GM19463 (cell line): ENCODE measurements around the gene TPST2.
"Not testable (repeated sequence)": the region's sequence is repeated elsewhere in the genome, so short reads cannot be mapped to it uniquely, and the experiment has no call there.

Source experiments
- ATAC-seq: cut with Tn5 transposase; IDR thresholded peaks from one replicate; pipeline ENCODE4 v1.9.1; 2021; ENCODE audit warnings: mild to moderate bottlenecking, moderate library complexity; ENCODE audit not compliant: unreplicated experiment

The TPST2 gene

DNA sequence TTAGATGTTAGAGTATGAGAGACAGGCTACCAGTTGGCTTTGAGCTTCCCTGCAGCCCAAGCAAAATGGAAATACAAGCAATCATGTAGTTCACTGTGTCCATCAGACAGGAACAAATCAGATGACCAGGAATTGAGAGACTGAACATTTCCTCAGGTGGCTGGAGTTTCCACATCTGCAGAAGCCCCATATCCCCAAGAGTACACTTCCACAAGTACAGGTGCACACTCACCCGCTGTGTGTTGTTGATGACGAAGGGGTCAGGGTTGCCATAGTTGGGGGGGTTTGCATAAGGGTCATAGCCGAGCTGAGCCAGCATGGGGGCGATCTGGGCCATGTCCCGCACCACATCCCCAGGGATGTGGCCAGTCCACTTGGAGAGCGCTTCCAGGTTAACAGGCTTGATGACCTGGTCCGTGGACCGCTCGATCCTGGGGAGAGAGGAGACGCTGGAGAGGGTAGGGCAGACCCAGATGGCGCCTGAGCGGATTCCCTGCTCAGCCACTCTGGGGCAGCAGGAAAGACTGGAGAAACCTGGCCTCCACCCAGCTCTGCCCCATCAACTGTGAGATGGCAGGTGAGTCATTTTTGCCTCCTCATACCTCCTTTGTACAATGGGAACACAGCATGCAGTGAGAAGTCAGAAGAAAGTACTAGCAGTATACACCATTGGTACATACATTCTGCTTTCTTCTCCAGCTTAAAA is 53.7 kb downstream of the TPST2 start:
- no peak for ATAC-seq

DNA sequence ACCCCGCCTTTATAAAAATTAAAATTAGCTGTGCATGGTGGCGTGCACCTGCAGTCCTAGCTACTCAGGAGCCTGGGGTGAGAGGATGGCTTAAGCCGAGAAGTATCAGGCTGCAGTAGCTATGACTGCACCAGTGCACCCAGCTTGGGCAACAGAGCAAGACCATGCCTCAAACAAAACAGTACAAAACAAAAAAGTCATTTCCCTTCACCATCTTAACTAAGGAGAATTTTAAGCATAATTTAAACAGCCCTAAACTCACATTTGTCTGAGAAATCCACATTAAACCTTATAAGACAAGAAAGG is 54.4 kb downstream of the TPST2 start:
- ATAC-seq: no peak

DNA sequence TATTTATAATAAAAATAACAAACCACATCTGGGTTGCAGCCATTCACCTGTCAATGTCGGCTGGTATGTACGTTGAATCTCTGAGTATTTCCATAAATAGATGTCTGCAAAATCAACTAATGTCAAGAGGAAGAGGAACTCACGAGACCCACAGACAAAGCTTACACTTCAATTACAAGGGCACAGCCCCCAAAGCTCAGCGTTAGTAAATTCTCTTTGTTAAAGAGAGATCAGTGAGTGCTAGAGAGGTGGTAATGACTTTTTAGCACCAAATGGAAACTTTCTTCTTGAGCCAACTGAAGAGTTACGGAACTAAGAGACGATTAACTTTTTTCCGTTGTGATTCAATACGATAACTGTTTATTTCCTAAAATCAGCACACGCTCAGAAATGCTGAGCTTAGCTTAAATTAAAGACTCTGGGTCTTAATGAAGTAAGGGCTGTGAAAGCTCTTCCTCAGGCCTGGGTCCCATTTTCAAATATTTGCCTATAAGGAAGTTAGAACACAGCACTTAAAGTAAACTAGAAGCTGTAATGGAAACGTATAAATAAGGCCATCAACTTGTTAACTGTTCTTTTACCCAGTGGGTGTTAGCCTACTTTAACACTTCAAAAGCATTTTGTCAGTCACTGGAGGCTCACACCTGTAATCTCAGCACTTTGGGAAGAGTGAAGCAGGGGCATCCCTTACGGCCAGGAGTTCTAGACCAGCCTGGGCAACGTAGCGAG is 54.9 kb downstream of the TPST2 start:
- ATAC-seq: no peak

DNA sequence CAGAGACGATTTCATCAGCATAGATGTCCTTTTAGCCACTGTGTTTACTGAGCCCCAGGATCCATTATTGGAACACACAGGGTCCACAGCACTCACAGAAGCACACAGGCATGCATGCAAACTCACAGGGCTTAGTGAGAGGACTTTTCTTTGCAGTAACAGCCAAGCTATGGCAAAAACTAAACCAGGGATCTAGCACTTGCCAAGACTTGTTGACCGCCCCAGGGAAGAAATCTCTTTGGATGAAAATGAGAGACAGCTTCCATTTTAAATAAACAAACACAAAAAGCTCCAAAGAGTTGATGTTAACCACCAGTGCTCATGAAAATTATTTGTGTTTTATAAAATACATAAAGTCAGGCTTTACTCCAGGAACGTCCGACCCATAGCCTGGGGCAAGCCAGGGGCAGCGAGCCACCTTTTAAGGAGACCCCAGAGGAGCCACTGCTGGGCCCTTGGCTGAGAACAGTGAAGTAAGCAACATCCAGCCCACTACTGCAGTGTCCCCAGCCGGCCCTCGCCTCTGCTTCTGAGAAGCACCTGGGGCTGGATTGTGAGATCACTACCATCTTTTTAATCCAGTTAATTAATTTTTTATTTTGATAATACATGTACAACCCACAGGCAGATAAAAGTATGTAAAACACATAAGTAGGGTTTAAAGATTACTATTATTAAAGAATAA is 55.6 kb downstream of the TPST2 start:
- no peak for ATAC-seq

DNA sequence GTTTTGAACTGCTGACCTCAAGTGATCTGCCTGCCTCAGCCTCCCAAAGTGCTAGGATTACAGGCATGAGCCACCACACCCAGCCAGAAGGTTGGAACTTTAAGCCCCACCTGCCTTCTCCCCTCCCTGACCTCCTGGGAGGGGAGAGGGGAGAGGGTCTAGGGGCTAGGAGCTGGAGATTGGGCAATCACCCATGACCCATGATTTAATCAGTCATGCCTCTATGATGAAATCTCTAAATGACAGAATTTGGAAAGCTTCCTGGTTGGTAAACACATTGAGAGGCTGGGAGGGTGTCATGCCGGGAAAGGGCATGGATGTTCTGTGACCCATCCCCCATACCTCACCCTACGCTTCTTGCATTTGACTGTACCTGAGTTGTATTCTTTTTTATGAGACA is 60.6 kb downstream of the TPST2 start:
- no peak for ATAC-seq

DNA sequence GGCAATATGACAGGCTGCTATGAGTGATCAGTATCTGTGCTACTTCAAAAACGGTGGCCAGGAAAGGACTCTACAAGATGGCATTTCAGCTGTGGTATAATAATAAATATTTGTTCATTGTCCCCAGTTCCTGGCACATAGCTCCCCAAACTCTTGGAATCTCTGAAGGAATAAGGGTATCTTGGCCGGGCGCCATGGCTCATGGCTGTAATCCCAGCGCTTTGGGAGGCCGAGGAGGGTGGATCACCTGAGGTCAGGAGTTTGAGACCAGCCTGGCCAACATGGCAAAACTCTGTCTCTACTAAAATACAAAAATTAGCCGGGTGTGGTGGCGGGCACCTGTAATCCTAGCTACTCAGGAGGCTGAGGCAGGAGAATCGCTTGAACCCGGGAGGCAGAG is 61.4 kb downstream of the TPST2 start:
- ATAC-seq: not testable (repeated sequence)

DNA sequence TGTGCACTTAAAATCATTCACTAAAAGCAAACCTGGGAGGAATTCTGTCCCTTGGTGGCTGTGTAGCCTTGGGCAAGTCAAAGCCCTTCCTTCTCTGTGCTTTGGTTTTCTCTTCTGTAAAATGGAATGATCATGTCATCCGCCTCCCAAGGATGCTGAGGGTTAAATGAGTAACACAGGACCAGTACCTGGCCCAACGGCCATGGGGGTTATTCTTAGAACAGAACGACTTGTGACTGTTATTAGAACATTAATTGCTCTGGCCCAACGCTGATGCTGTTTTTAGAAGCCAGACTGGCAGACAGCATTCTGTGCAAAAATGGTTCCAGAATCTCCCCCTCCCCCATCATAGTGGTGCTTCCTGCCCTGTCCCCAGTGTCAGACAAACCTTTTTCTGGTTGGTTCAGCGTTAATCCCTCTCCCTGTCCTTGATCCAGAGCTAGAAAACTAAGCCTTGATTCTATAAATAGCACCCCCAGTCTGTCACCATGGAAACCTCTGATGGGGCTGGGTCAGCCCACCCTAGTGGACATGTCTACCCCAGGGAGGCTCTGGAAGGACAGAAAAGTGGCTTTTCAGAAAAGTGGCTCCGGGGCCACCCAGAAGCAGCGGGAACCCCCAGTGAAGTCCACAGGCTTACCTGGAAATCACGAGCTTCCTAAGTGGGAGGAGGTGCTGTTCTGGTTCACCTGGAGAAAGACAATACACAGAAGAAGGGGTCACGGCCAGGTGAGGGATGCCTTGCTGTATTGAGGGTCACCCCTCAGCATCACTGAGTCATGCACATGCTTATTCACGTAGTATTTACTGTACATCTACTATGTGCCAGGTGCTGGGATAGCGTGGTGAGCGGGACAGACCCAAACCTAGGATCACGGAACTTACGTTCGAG is 62.1 kb downstream of the TPST2 start:
- no peak for ATAC-seq

DNA sequence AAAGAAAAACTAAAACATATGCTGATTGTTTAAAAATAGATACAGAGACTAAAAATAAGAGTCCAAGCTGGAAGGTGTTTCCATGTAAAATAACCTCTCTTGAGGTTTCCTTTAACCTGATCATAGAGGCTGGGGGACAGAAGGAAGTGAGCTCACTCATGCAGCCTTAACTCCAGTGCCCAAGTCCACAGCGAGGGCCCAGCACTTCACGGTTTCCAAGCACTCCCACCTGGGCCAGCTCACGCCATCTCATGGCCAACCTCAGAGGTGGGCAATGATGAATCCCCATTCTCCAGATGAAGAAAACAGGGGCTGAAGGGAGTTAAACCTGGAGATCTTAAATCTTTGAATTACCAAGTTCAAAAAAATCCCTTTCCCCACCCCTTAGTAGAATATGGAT is 62.8 kb downstream of the TPST2 start:
- no peak for ATAC-seq

DNA sequence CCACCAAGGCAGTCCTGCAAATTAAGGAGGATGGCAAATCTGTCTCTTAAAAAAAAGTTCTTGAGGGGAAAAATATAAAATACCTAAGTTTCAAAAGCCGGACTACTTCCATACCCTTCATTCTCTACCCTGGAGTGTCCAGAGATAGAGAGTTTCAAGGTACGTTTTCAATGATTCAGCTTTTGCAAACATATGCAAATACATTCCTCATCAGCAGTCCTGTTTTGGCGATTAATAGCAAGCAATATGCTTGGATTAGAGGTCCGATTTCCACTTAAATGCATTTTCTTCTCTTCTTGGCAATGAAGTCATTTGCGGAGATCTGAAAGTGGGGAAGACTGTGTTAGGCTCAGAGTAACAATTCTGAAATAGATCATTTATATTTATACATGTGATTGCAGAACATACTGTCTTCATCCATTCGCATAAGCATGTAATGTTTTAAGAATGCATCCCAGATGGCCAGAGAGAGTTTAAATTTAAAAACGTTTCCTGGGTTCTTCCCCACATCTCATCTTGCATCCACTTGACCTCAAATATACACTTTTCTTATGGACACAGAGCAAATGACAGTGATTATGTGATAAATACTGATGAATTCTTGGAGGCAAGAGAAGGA is 63.9 kb downstream of the TPST2 start:
- no peak for ATAC-seq

DNA sequence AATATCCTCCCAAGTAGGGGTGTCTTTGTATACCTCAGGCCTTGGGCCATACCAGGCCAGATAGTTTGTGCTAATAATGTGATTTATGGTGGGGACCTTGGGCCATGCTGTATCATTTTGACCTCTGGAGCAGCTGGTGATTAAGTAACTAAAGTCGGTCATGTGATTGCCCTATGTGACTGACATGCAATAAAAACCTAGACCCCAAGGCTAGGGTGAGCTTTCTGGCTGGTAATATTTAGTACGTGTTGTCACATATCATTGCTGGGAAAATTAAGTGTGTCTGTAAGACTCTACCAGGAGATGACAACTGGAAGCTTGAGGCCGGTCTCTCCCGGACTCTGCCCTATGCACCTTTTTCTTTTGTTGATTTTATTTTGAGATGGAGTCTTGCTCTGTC is 65.1 kb downstream of the TPST2 start:
- ATAC-seq: no peak

DNA sequence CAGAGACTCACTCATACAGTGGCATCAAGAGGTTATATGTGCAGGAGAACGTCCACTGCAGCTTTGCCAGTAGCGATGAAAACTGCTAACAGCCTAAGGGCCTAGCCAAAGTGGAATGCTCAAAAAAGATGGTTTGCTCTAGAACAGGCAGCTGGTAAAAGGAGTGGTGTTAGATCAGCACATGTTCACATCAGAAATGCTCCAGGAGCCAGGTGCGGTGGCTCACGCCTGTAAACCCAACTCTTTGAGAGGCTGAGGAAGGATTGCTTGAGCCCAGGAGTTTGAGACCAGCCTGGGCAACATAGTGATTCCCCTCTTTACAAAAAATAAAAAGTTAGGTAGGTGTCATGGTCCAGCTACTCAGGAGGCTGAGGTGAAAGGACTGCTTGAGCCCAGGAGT is 67.3 kb downstream of the TPST2 start:
- no peak for ATAC-seq

DNA sequence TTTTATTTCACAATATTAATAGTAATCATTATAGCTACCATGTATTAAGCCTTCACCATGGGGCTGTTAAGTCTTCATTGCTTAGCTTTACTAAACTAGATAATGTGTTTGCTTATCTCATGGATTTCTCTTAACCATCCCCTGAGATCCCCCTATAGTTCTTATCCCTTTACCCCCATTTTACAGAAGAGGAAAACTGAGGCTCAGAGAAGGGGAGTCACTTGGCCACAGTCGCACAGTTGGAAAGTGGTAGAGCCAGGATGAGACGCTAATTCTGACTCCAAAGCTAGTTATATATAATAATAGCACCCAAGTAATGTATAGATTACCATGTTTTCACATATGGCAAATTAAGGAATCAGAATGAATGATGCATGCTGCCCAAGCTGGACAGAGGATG is 67.9 kb downstream of the TPST2 start:
- no peak for ATAC-seq

DNA sequence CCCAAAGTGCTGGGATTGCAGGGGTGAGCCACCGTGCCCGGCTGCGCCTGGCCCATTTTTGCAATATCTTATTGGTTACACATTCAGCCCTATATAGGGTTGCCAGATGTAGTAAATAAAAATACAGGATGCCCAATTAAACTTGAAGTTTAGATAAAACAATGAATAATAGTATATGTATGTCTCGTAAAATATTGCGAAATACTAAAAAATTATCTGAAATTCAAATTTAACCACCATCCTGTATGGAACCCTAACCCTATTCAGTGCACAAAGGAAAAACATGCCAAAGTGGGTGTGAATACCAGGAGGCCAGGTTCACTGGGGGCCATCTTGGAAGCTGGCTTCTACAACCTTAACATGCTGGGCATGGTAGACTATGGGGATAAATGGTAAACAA is 72.5 kb downstream of the TPST2 start:
- ATAC-seq: no peak

DNA sequence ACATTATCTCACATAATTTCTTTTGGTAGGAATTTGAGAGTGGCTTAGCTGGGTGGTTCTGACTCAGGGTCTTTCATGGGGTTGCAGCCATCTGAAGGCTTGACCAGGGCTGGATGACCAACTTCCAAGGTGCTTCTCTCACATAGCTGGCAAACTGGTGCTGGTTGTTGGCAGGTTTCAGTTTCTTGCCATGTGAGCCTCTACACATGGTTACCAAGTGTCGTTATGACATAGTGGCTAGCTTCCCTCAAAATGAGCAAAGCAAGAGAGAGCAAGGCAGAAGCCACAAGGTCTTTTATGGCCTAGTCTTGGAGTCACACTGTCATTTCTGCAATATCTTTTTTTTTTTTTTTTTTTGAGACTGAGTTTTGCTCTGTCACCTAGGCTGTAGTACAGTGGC is 73.4 kb downstream of the TPST2 start:
- ATAC-seq: no peak

DNA sequence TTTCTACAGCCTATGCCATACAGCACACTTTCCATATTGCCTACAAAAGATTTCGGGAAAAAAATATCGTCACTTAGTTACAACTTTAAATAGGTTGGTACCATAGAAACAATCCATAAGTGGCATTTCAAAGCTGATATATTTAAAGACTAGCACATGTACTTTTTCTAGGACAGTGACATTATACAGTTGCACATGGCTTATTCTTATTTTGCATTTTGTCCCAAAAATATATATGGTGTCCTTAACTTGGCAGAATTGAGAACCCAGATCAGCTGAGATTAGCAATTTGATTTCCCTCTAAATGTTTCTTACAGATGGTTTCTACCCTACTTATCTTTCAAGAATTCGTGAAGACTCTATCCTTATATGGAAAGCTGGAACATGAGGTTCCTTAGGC is 74.0 kb downstream of the TPST2 start:
- no peak for ATAC-seq

DNA sequence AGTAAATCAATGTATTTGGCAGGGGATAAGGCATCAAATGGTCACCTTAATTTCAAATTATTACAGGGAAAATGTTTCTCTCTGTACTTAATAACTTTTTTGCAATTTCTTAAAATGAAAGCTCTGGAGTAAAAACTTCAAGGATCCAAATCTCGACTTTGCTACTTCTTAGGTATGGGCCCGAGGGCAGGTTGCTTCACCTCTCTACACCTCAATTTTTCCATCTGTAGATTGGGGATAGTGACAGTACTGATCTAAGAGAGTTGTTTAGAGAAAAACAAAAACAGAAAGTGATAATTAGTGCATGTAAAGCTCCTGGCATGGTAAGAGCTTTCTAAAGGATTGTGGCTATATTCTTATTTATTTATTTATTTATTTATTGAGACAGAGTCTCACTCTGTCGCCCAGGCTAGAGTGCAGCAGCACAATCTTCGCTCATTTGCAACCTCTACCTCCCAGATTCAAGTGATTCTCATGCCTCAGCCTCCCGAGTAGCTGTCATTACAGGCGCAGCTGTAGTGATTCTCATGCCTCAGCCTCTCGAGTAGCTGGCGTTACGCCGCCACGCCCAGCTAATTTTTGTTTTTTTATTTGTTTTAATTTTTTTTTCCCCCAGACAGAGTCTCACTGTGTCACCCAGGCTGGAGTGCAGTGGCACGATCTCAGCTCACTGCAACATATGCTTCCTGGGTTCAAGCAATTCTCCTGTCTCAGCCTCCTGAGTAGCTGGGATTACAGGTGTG is 75.3 kb downstream of the TPST2 start:
- no peak for ATAC-seq

DNA sequence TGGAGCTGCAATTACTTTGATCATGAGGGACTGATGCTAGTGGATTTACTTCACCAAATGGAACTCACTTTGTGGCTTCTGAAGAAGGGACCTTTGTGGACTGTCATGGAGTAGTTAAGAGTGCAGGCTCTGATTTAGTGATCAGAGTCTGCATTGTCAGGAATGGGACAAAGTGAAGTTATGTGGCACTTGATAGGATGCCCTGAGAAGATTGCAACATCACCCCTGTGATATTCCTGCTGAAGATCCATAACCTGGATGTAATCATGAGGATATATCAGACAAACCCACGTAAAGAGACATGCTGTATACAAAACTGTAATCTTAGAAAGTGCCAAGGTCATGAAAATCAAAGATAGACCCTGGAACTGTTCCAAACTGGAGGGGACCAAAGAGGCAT is 76.1 kb downstream of the TPST2 start:
- no peak for ATAC-seq

DNA sequence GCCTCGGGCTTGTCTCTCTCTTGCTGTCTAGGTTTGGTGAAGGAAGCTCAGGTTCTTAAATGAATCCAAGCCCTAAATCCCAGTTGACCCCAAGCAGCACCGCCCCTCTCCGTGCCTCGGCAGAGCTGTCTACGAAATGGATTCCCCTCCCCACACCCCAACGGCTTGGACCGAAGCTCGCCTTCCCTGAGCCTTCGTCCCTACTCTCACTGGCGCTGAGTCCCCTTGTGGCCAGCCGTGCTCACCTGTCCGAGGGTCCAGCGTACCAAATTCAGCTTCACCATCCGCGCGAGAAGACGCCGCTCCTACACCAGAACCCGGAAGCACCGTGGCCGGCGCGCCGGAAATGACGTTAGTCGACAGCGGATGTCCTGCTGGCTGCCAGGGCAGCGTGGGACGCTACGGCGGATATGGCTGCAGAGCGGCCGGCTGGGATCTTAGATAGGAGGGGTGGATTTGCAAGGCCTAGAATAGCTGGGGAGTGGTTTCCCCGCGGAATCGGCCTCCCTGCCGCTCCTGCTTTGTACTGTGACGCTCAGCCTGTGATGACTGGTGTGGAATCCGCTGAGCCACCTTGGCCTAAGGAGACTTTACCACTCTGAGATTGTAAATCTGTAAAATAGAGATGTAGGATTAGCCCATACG is 77.7 kb downstream of the TPST2 start, which contains the start of gene TFIP11:
TFIP11 (minus strand) TSS at position 325 of the 645 bp plus-strand sequence. CDS start 2,201 bp downstream, outside the sequence.
- peak; percentile 99 for ATAC-seq

DNA sequence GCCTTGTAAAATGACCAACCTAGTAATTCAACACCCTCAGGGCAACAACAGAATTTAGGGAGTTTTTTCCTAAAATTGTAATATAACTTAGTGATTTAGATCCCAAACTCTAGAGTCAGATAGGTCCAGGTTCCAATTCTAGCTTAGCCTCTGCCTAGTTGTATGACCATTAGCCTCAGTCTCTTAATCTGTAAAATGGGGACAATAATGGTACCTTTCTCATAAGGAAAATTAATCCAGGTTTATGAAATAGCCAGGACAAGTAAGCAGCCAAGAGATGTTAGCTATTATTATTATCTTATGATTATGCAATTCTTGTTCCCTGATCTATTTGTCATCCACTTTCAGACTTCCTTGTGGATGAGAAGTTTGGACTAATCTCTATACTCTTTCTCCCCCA is 81.8 kb downstream of the TPST2 start:
- ATAC-seq: no peak

DNA sequence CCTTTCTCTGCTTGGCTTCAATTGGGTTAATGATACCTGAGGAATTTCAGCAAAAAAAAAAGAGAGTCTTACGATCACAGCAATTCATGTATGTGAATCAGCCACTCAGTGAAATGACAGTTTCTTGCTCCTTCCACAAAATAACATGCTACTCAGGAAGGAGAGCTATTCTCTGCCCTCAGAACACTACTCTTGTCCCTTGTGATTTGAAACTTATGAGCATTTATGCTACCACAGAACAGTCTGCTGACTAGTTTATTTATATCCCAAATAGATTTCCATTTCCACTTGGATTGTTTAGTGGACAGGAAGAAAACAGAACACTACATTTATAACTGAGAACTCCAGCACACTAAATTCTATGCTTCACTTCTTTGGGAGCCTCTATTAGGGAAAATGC is 86.2 kb downstream of the TPST2 start:
- ATAC-seq: no peak
